ENCODE data around the gene CDAN1. TPM values are rescaled to one million over a fixed set of nuclear protein-coding genes. Genes with fewer than 3 reads are reported as not detected.

Gene CDAN1
- total and polyA plus RNA-seq, 2 donors from 2014 or later = 7.0 to 13.1 TPM

GRCh38 chr15:42720071-42720470, 16.9 kb downstream of the CDAN1 start:
- H3K27ac ChIP-seq (ENCODE audit: low read depth in 2 of 2, low read length in 2 of 2) = no peak overlapping the region
- DNase-seq (no peak), FAIRE-seq (no peak)
- no peaks in the 10 kb centered on the region for H3K27me3 ChIP-seq (ENCODE audit: control insufficient read depth, insufficient read depth, low read length)
- no peaks in the 10 kb centered on the region for H3K9me3 ChIP-seq (ENCODE audit: control insufficient read depth in 2 of 3, insufficient read depth in 1 of 3, low read length in 3 of 3)
- no peaks in the 10 kb centered on the region for H3K4me1 ChIP-seq (ENCODE audit: control insufficient read depth in 2 of 3, insufficient read depth in 2 of 3, low read depth in 1 of 3, low read length in 3 of 3)
- intact Hi-C loops (cut with DNase I) = loop anchor here (10.0 kb wide), 1 partner anchor 205 kb away; the partner anchor contains the start of gene TTBK2
- TF ChIP-seq CTCF (IDR thresholded peaks at IDR 0.05; ENCODE audit: borderline replicate concordance, extremely low read depth, insufficient read depth) = no peak
- H3K36me3 ChIP-seq (ENCODE audit: control insufficient read depth in 2 of 3, insufficient read depth in 3 of 3, low read length in 3 of 3) = peaks cover 0 to 19% (median 12%) of the 10 kb centered on the region in 3 donors
- no peak overlapping the region for H3K9ac ChIP-seq (ENCODE audit: low read length in 3 of 3)
- no peak overlapping the region for H3K4me3 ChIP-seq (ENCODE audit: low read length in 3 of 3)

GRCh38 chr15:42719043-42719442, 17.9 kb downstream of the CDAN1 start:
- FAIRE-seq = no peak
- Histone ChIP-seq H3K36me3 (ENCODE audit: control insufficient read depth in 2 of 3, insufficient read depth in 3 of 3, low read length in 3 of 3) (peaks cover 0 to 9% (median 8%) of the 10 kb centered on the region in 3 donors), H3K9me3 (ENCODE audit: control insufficient read depth in 2 of 3, insufficient read depth in 1 of 3, low read length in 3 of 3) (no peaks in the 10 kb centered on the region), H3K9ac (ENCODE audit: low read length in 3 of 3) (no peak overlapping the region), H3K27me3 (ENCODE audit: control insufficient read depth, insufficient read depth, low read length) (no peaks in the 10 kb centered on the region), H3K4me3 (ENCODE audit: low read length in 3 of 3) (no peak overlapping the region), H3K27ac (ENCODE audit: low read depth in 2 of 2, low read length in 2 of 2) (no peak overlapping the region), H3K4me1 (ENCODE audit: control insufficient read depth in 2 of 3, insufficient read depth in 2 of 3, low read depth in 1 of 3, low read length in 3 of 3) (no peaks in the 10 kb centered on the region)
- intact Hi-C loops (cut with DNase I) = no loop called here
- no peak for TF ChIP-seq CTCF (IDR thresholded peaks at IDR 0.05; ENCODE audit: borderline replicate concordance, extremely low read depth, insufficient read depth)
- DNase-seq = no peak

- FAIRE-seq (no peak), DNase-seq (no peak)
- no peaks in the 10 kb centered on the region for H3K27me3 ChIP-seq (ENCODE audit: control insufficient read depth, insufficient read depth, low read length)
- no peak overlapping the region for H3K9ac ChIP-seq (ENCODE audit: low read length in 3 of 3)
- no peak overlapping the region for H3K27ac ChIP-seq (ENCODE audit: low read depth in 2 of 2, low read length in 2 of 2)
- intact Hi-C loops (cut with DNase I) = no loop called here
- H3K36me3 ChIP-seq (ENCODE audit: control insufficient read depth in 2 of 3, insufficient read depth in 3 of 3, low read length in 3 of 3) = peaks cover 0 to 3% (median 0%) of the 10 kb centered on the region in 3 donors
- H3K9me3 ChIP-seq (ENCODE audit: control insufficient read depth in 2 of 3, insufficient read depth in 1 of 3, low read length in 3 of 3) = no peaks in the 10 kb centered on the region
- no peaks in the 10 kb centered on the region for H3K4me1 ChIP-seq (ENCODE audit: control insufficient read depth in 2 of 3, insufficient read depth in 2 of 3, low read depth in 1 of 3, low read length in 3 of 3)
- no peak for TF ChIP-seq CTCF (IDR thresholded peaks at IDR 0.05; ENCODE audit: borderline replicate concordance, extremely low read depth, insufficient read depth)
- no peak overlapping the region for H3K4me3 ChIP-seq (ENCODE audit: low read length in 3 of 3)
Measured at GRCh38 chr15:42716626-42717025, 20.3 kb downstream of the CDAN1 start.

- FAIRE-seq = no peak
- intact Hi-C loops (cut with DNase I) = no loop called here
- peaks cover 0 to 3% (median 0%) of the 10 kb centered on the region in 3 donors for H3K36me3 ChIP-seq (ENCODE audit: control insufficient read depth in 2 of 3, insufficient read depth in 3 of 3, low read length in 3 of 3)
Measured at GRCh38 chr15:42716125-42716524, 20.8 kb downstream of the CDAN1 start.

More at GRCh38 chr15:42716125-42716524, 20.8 kb downstream of the CDAN1 start:
- H3K27ac ChIP-seq (ENCODE audit: low read depth in 2 of 2, low read length in 2 of 2) = no peak overlapping the region
- no peak for TF ChIP-seq CTCF (IDR thresholded peaks at IDR 0.05; ENCODE audit: borderline replicate concordance, extremely low read depth, insufficient read depth)
- no peak overlapping the region for H3K4me3 ChIP-seq (ENCODE audit: low read length in 3 of 3)
- H3K9ac ChIP-seq (ENCODE audit: low read length in 3 of 3) = no peak overlapping the region
- H3K4me1 ChIP-seq (ENCODE audit: control insufficient read depth in 2 of 3, insufficient read depth in 2 of 3, low read depth in 1 of 3, low read length in 3 of 3) = no peaks in the 10 kb centered on the region
- H3K27me3 ChIP-seq (ENCODE audit: control insufficient read depth, insufficient read depth, low read length) = no peaks in the 10 kb centered on the region
- DNase-seq = no peak
- H3K9me3 ChIP-seq (ENCODE audit: control insufficient read depth in 2 of 3, insufficient read depth in 1 of 3, low read length in 3 of 3) = no peaks in the 10 kb centered on the region
